ENCODE results near the gene DIO1.

GRCh38 chr1:53862507-53862906 lies 31.5 kb upstream of the DIO1 start:
- TF ChIP-seq CTCF (IDR thresholded peaks at IDR 0.05) (no peak), POLR2A (IDR thresholded peaks at IDR 0.05) (no peak)
